Lung (tissue), 12 donors: ENCODE data around the gene TIE1. TPM values are rescaled to one million over a fixed set of nuclear protein-coding genes. Genes with fewer than 3 reads are reported as not detected.
A peak's percentile ranks its signal among the peaks of the same experiment; 100 is the strongest.

Source experiments
- ATAC-seq: fragments of 200-7000 bp; cut with Tn5 transposase; one replicate; pipeline ENCODE4 v1.9.1; 2020; ENCODE audit warnings: moderate number of reproducible peaks; ENCODE audit not compliant: insufficient read depth, low FRiP score
- DNase-seq, 3 donors: peaks; one replicate each; pipeline ENCODE4 v3.0.0-alpha.2; 2013 to 2017
- H3K27ac ChIP-seq, 2 donors: one replicate each; pipeline ENCODE4 v1.5.1; 2013; ENCODE audit warnings: mild to moderate bottlenecking in 2 of 2, moderate library complexity in 2 of 2, control low read depth in 1 of 2, inconsistent platforms in 1 of 2, low read depth in 1 of 2, low read length in 1 of 2
- H3K27me3 ChIP-seq, 3 donors: one replicate each; pipeline ENCODE4 v1.5.1; 2013; ENCODE audit warnings: low read length in 2 of 3; ENCODE audit not compliant: control insufficient read depth in 3 of 3, insufficient read depth in 3 of 3
- H3K36me3 ChIP-seq, 4 donors: one replicate each; pipeline ENCODE4 v1.5.1; 2013; ENCODE audit warnings: low read length in 4 of 4, mild to moderate bottlenecking in 1 of 4, moderate library complexity in 1 of 4; ENCODE audit not compliant: control insufficient read depth in 4 of 4, insufficient read depth in 4 of 4
- H3K4me1 ChIP-seq, 5 donors: one replicate each; pipeline ENCODE4 v1.5.1; 2013; ENCODE audit warnings: low read length in 5 of 5, mild to moderate bottlenecking in 2 of 5, moderate library complexity in 1 of 5; ENCODE audit not compliant: control insufficient read depth in 5 of 5, insufficient read depth in 5 of 5
- H3K4me3 ChIP-seq: one replicate; pipeline ENCODE4 v1.5.1; 2013; ENCODE audit warnings: mild to moderate bottlenecking, control low read depth, moderate library complexity
- H3K9ac ChIP-seq, 2 donors: one replicate each; pipeline ENCODE4 v1.5.1; 2013; ENCODE audit warnings: low read length in 2 of 2, control low read depth in 1 of 2; ENCODE audit not compliant: insufficient read depth in 1 of 2
- H3K9me3 ChIP-seq, 4 donors: one replicate each; pipeline ENCODE4 v1.5.1; 2013; ENCODE audit warnings: low read length in 3 of 4, mild to moderate bottlenecking in 1 of 4, moderate library complexity in 1 of 4; ENCODE audit not compliant: control insufficient read depth in 4 of 4, insufficient read depth in 3 of 4
- CTCF ChIP-seq: IDR thresholded peaks from 2 replicates; pipeline ENCODE4 v1.5.1; 2012; ENCODE audit warnings: mild to moderate bottlenecking; ENCODE audit errors: control extremely low read depth, extremely low read depth
- WGBS, 2 donors: extraction: QIAGEN DNeasy Blood & Tissue Kit; methylation state at CpG; one replicate each; pipeline ENCODE4 v1.1.7; 2013; 5-methylcytosine and 5-hydroxymethylcytosine counted together
- polyA plus RNA-seq, 2 donors: library from polyadenylated mRNA; stranded (reverse); fragments of 200-250 nt; gene quantifications; one replicate each; pipeline ENCODE4 v1.2.1, GENCODE V29; 2013
- total RNA-seq, 2 donors: library from RNA; depleted of rRNA in 1 of 2; stranded (reverse); fragments of >200 nt in 1 of 2; gene quantifications; one replicate each; pipeline ENCODE4 v1.2.1, GENCODE V29; 2014 to 2021
- donor health status: control.
- donor health status: control.
- donor health status: Bipolar disorder and iron deficiency.
- donor health status: healthy.
- donor health status: DM: yes; HTN: yes; CAD: no.

Gene TIE1
- total and polyA plus RNA-seq, 4 donors = 20.5 to 133 (median 42.1) TPM

DNA sequence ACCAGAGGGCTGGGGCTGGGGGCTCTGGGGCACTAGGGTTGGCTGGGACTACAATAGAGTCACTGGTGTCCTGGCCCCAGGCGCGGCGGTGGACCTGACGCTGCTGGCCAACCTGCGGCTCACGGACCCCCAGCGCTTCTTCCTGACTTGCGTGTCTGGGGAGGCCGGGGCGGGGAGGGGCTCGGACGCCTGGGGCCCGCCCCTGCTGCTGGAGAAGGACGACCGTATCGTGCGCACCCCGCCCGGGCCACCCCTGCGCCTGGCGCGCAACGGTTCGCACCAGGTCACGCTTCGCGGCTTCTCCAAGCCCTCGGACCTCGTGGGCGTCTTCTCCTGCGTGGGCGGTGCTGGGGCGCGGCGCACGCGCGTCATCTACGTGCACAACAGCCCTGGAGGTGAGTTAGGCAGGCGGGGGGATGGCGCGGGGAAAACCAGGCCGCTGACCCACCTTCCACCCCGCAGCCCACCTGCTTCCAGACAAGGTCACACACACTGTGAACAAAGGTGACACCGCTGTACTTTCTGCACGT is 4.1 kb downstream of the TIE1 start:
- Histone ChIP-seq H3K36me3 (peaks cover 0 to 12% (median 0%) of the 10 kb centered on the region in 4 donors), H3K27ac (peak overlapping the region in 1 of 2 donors; percentile 42), H3K4me3 (no peak overlapping the region), H3K9ac (no peak overlapping the region), H3K9me3 (no peaks in the 10 kb centered on the region), H3K4me1 (peaks cover 3 to 33% (median 18%) of the 10 kb centered on the region in 5 donors), H3K27me3 (no peaks in the 10 kb centered on the region)
- ATAC-seq = no peak
- TF ChIP-seq CTCF = no peak
- no peak for DNase-seq
- 77 to 86% methylated on average over 44 to 46 of the region's 46 CpGs for WGBS, 2 donors

GRCh38 chr1:43305461-43305860 is 4.7 kb downstream of the TIE1 start:
- no peaks in the 10 kb centered on the region for H3K27me3 ChIP-seq
- H3K4me3 ChIP-seq = no peak overlapping the region
- 69 to 82% methylated on average over 3 of the region's 3 CpGs for WGBS, 2 donors
- peaks cover 0 to 12% (median 0%) of the 10 kb centered on the region in 4 donors for H3K36me3 ChIP-seq
- no peak overlapping the region for H3K9ac ChIP-seq
- DNase-seq = no peak
- peaks cover 3 to 32% (median 18%) of the 10 kb centered on the region in 5 donors for H3K4me1 ChIP-seq
- TF ChIP-seq CTCF = no peak
- peak overlapping the region in 1 of 2 donors; percentile 43 for H3K27ac ChIP-seq
- ATAC-seq = no peak
- H3K9me3 ChIP-seq = no peaks in the 10 kb centered on the region

DNA sequence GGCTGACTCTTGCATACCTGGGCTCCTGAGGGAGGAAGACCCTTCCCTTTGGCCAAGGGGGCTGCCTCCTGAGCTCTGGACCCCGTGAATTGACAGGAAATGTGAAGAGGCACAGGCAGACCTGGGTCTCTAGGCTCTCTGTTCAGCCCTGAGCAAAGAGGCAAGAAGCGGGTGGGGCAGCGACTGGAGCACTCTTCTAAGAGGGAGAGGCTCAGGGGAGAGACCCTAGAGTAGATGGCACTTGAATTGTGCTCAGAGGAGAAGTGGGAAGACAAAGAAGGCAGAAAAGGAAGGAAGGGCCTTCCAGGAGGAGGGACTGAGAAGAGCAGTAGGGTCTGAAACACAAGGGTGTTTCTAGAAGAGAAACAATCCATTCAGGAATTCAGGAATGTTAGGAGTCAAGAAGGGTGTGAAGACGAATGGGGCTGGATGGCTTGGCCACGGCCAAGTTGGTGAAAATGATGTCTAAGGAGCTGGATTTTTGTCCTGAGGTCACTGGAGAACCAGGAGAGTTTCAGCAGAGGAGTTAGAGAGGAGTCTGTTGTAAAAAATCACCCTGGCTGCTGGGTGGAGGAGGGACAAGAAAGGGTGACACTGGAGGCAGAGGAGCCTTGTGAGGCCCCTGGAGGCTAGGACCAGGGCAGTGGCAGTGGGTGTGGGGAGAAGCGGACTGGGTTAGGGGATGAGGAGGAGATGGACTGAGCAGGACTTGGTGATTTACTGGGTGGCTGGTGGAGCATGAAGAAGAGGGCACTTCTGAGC is 5.3 kb downstream of the TIE1 start:
- WGBS, 2 donors = 60 to 72% methylated on average over 6 of the region's 6 CpGs
- Histone ChIP-seq H3K9me3 (no peaks in the 10 kb centered on the region), H3K4me3 (no peak overlapping the region), H3K27me3 (no peaks in the 10 kb centered on the region), H3K4me1 (peaks cover 3 to 32% (median 18%) of the 10 kb centered on the region in 5 donors), H3K36me3 (peaks cover 0 to 12% (median 0%) of the 10 kb centered on the region in 4 donors), H3K27ac (peak overlapping the region in 1 of 2 donors; percentile 43), H3K9ac (no peak overlapping the region)
- TF ChIP-seq CTCF = no peak
- ATAC-seq (peak; percentile 22), DNase-seq (no peak)
